ENCODE data around the gene PAPPA. TPM values are rescaled to one million over a fixed set of nuclear protein-coding genes. Genes with fewer than 3 reads are reported as not detected.

The PAPPA gene
- total RNA-seq, 1 donor from 2014 or later: 0.69 TPM

GRCh38 chr9:116370556-116370955 is 217.0 kb downstream of the PAPPA start:
- H3K27ac ChIP-seq (replicated peaks): no peak overlapping the region
- H3K27me3 ChIP-seq (ENCODE audit: low read depth): no peaks in the 10 kb centered on the region
- intact Hi-C loops (cut with micrococcal nuclease): no loop called here
- DNase-seq: no peak
- TF ChIP-seq CTCF (IDR thresholded peaks at IDR 0.05; ENCODE audit: borderline replicate concordance): no peak
- H3K4me3 ChIP-seq: no peak overlapping the region
- peaks cover 3% of the 10 kb centered on the region for H3K4me1 ChIP-seq
- H3K9me3 ChIP-seq (replicated peaks): no peaks in the 10 kb centered on the region
- no peaks in the 10 kb centered on the region for H3K36me3 ChIP-seq

GRCh38 chr9:116372081-116372673 is 218.6 kb downstream of the PAPPA start:
- no peak overlapping the region for H3K4me3 ChIP-seq
- no peaks in the 10 kb centered on the region for H3K4me1 ChIP-seq
- DNase-seq: no peak
- no peaks in the 10 kb centered on the region for H3K9me3 ChIP-seq (replicated peaks)
- intact Hi-C loops (cut with micrococcal nuclease): no loop called here
- no peaks in the 10 kb centered on the region for H3K36me3 ChIP-seq
- no peaks in the 10 kb centered on the region for H3K27me3 ChIP-seq (ENCODE audit: low read depth)
- no peak for TF ChIP-seq CTCF (IDR thresholded peaks at IDR 0.05; ENCODE audit: borderline replicate concordance)
- H3K27ac ChIP-seq (replicated peaks): no peak overlapping the region

- intact Hi-C loops (cut with micrococcal nuclease): no loop called here
- DNase-seq: no peak
- H3K27me3 ChIP-seq (ENCODE audit: low read depth): no peaks in the 10 kb centered on the region
- peaks cover 4% of the 10 kb centered on the region for H3K4me1 ChIP-seq
- no peaks in the 10 kb centered on the region for H3K36me3 ChIP-seq
- no peak overlapping the region for H3K4me3 ChIP-seq
- no peaks in the 10 kb centered on the region for H3K9me3 ChIP-seq (replicated peaks)
- no peak for TF ChIP-seq CTCF (IDR thresholded peaks at IDR 0.05; ENCODE audit: borderline replicate concordance)
- no peak overlapping the region for H3K27ac ChIP-seq (replicated peaks)
These were observed 219.2 kb downstream of the PAPPA start for GRCh38 chr9:116372786-116373185.

GRCh38 chr9:116377179-116377798 is 223.7 kb downstream of the PAPPA start:
- intact Hi-C loops (cut with micrococcal nuclease): no loop called here

GRCh38 chr9:116378873-116379272 is 225.3 kb downstream of the PAPPA start:
- H3K4me1 ChIP-seq: peaks cover 4% of the 10 kb centered on the region
- no peaks in the 10 kb centered on the region for H3K36me3 ChIP-seq
- no peak overlapping the region for H3K27ac ChIP-seq (replicated peaks)
- no peaks in the 10 kb centered on the region for H3K27me3 ChIP-seq (ENCODE audit: low read depth)
- no peak overlapping the region for H3K4me3 ChIP-seq
- TF ChIP-seq CTCF (IDR thresholded peaks at IDR 0.05; ENCODE audit: borderline replicate concordance): no peak
- intact Hi-C loops (cut with micrococcal nuclease): no loop called here
- H3K9me3 ChIP-seq (replicated peaks): no peaks in the 10 kb centered on the region
- no peak for DNase-seq

More at GRCh38 chr9:116377179-116377798, 223.7 kb downstream of the PAPPA start:
- TF ChIP-seq CTCF (IDR thresholded peaks at IDR 0.05; ENCODE audit: borderline replicate concordance): no peak
- Histone ChIP-seq H3K36me3 (no peaks in the 10 kb centered on the region), H3K9me3 (replicated peaks) (no peaks in the 10 kb centered on the region), H3K4me3 (no peak overlapping the region), H3K27ac (replicated peaks) (no peak overlapping the region), H3K27me3 (ENCODE audit: low read depth) (no peaks in the 10 kb centered on the region), H3K4me1 (peaks cover 4% of the 10 kb centered on the region)
- DNase-seq: no peak

Measured in left ventricle myocardium inferior (tissue), 1 donor.